Endodermal cell (in vitro differentiated cells): ENCODE results near the gene GPR162. TPM values are rescaled to one million over a fixed set of nuclear protein-coding genes. Genes with fewer than 3 reads are reported as not detected.

Experiments
- DNase-seq: peaks from one replicate; pipeline ENCODE4 v3.0.0-alpha.2; 2017
- H3K27ac ChIP-seq: 2 replicates; pipeline ENCODE4 v1.5.1; 2013; ENCODE audit warnings: mild to moderate bottlenecking, low read depth, low read length, moderate library complexity
- H3K27me3 ChIP-seq: 2 replicates; pipeline ENCODE4 v1.6.1; 2013; ENCODE audit warnings: mild to moderate bottlenecking, low read length, moderate library complexity; ENCODE audit not compliant: insufficient read depth, control insufficient read depth, poor library complexity, severe bottlenecking
- H3K36me3 ChIP-seq: 2 replicates; pipeline ENCODE4 v1.7.0; 2013; ENCODE audit warnings: mild to moderate bottlenecking, low read length, moderate library complexity; ENCODE audit not compliant: control insufficient read depth, insufficient read depth
- H3K4me1 ChIP-seq: one replicate; pipeline ENCODE4 v1.7.0; 2013; ENCODE audit warnings: low read length; ENCODE audit not compliant: control insufficient read depth, insufficient read depth
- H3K4me3 ChIP-seq: 2 replicates; pipeline ENCODE4 v1.5.1; 2013; ENCODE audit warnings: mild to moderate bottlenecking, low read length, moderate library complexity
- H3K9ac ChIP-seq: 2 replicates; pipeline ENCODE4 v1.6.1; 2013; ENCODE audit warnings: mild to moderate bottlenecking, low read length, moderate library complexity; ENCODE audit not compliant: poor library complexity, severe bottlenecking; ENCODE audit errors: extremely low read depth
- H3K9me3 ChIP-seq: 2 replicates; pipeline ENCODE4 v1.6.1; 2013; ENCODE audit warnings: mild to moderate bottlenecking, low read length, moderate library complexity; ENCODE audit not compliant: control insufficient read depth
- H3K27ac Mint-ChIP-seq: 2 replicates; pipeline ENCODE4 v1.8.0; 2020; ENCODE audit warnings: mixed read lengths
- H3K27me3 Mint-ChIP-seq: 2 replicates; pipeline ENCODE4 v1.8.0; 2021; ENCODE audit warnings: mild to moderate bottlenecking, mixed read lengths; ENCODE audit not compliant: insufficient read depth
- H3K36me3 Mint-ChIP-seq: 2 replicates; pipeline ENCODE4 v1.8.0; 2020; ENCODE audit warnings: low read depth, mixed read lengths
- H3K4me1 Mint-ChIP-seq: 2 replicates; pipeline ENCODE4 v1.8.0; 2020; ENCODE audit warnings: mixed read lengths
- H3K4me3 Mint-ChIP-seq: 2 replicates; pipeline ENCODE4 v1.8.0; 2020; ENCODE audit warnings: mild to moderate bottlenecking, moderate library complexity, mixed read lengths
- H3K9me3 Mint-ChIP-seq: 2 replicates; pipeline ENCODE4 v1.8.0; 2020; ENCODE audit warnings: mild to moderate bottlenecking, mixed read lengths
- CTCF ChIP-seq: fragments of 200-600 bp; sonication (generic); conservative IDR thresholded peaks from 2 replicates; pipeline ENCODE4 v1.5.0; 2021; ENCODE audit warnings: antibody characterized with exemption, mild to moderate bottlenecking
- WGBS, 2 experiments: methylation state at CpG; one replicate each; pipeline versions ENCODE4 v1.1.5 to v1.1.7; 2013; ENCODE audit warnings: missing lambda C conversion rate in 2 of 2, mixed read lengths in 1 of 2; ENCODE audit not compliant: insufficient coverage in 1 of 2, insufficient read length in 1 of 2; 5-methylcytosine and 5-hydroxymethylcytosine counted together
- total RNA-seq, 2 donors: library from RNA; stranded (reverse); fragmentation: NEBNext Ultra II Directional in 1 of 2; extraction: Animal tissue kit (Norgen Biotek cat#: 25700) in 1 of 2; gene quantifications; 2 replicates in 1 of 2; 3 replicates in 1 of 2; pipeline ENCODE4 v1.2.1, GENCODE V29; 2021

GPR162 gene
- total RNA-seq, 2 donors from 2014 or later, result 14.7 to 15.0 TPM

- no peak overlapping the region for H3K27ac Mint-ChIP-seq
- H3K36me3 ChIP-seq, result no peaks in the 10 kb centered on the region
- peaks cover 66% of the 10 kb centered on the region for H3K27me3 Mint-ChIP-seq
- H3K4me3 Mint-ChIP-seq, result no peak overlapping the region
- H3K4me1 ChIP-seq, result no peaks in the 10 kb centered on the region
- no peak overlapping the region for H3K9ac ChIP-seq
- no peaks in the 10 kb centered on the region for H3K9me3 ChIP-seq
- H3K36me3 Mint-ChIP-seq, result no peaks in the 10 kb centered on the region
- peaks cover 25% of the 10 kb centered on the region for H3K4me1 Mint-ChIP-seq
- no peak for DNase-seq
- no peak for TF ChIP-seq CTCF
- peak overlapping the region; percentile 73 for H3K27ac ChIP-seq
- 95 to 96% methylated on average over 8 to 12 of the region's 13 CpGs for WGBS, 2 experiments
- peaks cover 32% of the 10 kb centered on the region for H3K27me3 ChIP-seq
- peaks cover 3% of the 10 kb centered on the region for H3K9me3 Mint-ChIP-seq
- H3K4me3 ChIP-seq, result no peak overlapping the region
Observed at GRCh38 chr12:6791931-6792520, 29.6 kb upstream of the GPR162 start.

- Histone ChIP-seq H3K27ac (peak overlapping the region; percentile 73), H3K27me3 (peaks cover 32% of the 10 kb centered on the region), H3K9me3 (no peaks in the 10 kb centered on the region), H3K9ac (no peak overlapping the region), H3K36me3 (no peaks in the 10 kb centered on the region), H3K4me1 (no peaks in the 10 kb centered on the region), H3K4me3 (no peak overlapping the region)
- 64 to 71% methylated on average over 6 to 12 of the region's 12 CpGs for WGBS, 2 experiments
- no peaks in the 10 kb centered on the region for H3K36me3 Mint-ChIP-seq
- peaks cover 27% of the 10 kb centered on the region for H3K4me1 Mint-ChIP-seq
- no peak for DNase-seq
- no peak overlapping the region for H3K4me3 Mint-ChIP-seq
- peaks cover 3% of the 10 kb centered on the region for H3K9me3 Mint-ChIP-seq
- H3K27me3 Mint-ChIP-seq, result peaks cover 73% of the 10 kb centered on the region
- no peak for TF ChIP-seq CTCF
- H3K27ac Mint-ChIP-seq, result no peak overlapping the region
Observed at GRCh38 chr12:6792522-6793201, 29.0 kb upstream of the GPR162 start.

GRCh38 chr12:6795088-6795487 is 26.5 kb upstream of the GPR162 start:
- WGBS, 2 experiments, result 72% methylated on average over 2 of the region's 2 CpGs; no CpG with 5 or more reads in 1 of the 2 experiments
- Mint-ChIP-seq H3K36me3 (no peaks in the 10 kb centered on the region), H3K27me3 (peaks cover 78% of the 10 kb centered on the region)

More at GRCh38 chr12:6795088-6795487, 26.5 kb upstream of the GPR162 start:
- Mint-ChIP-seq H3K9me3 (peaks cover 3% of the 10 kb centered on the region), H3K4me1 (peaks cover 30% of the 10 kb centered on the region), H3K4me3 (no peak overlapping the region), H3K27ac (no peak overlapping the region)
- Histone ChIP-seq H3K27ac (no peak overlapping the region), H3K9me3 (no peaks in the 10 kb centered on the region), H3K4me1 (no peaks in the 10 kb centered on the region), H3K4me3 (no peak overlapping the region), H3K27me3 (peaks cover 23% of the 10 kb centered on the region), H3K36me3 (no peaks in the 10 kb centered on the region), H3K9ac (no peak overlapping the region)
- DNase-seq, result no peak
- no peak for TF ChIP-seq CTCF
